Endometrium (tissue), 2 donors: ENCODE results near the gene SCN2B.

Experiments used
- FAIRE-seq: peaks from 2 replicates; lab custom pipeline; 2012; peaks lifted over from hg19 to GRCh38; lab: Jason Lieb, UNC
- donor health status: control.
- donor health status: control.

The SCN2B gene

GRCh38 chr11:118153976-118154375 lies 22.5 kb downstream of the SCN2B start:
- FAIRE-seq = no peak

DNA sequence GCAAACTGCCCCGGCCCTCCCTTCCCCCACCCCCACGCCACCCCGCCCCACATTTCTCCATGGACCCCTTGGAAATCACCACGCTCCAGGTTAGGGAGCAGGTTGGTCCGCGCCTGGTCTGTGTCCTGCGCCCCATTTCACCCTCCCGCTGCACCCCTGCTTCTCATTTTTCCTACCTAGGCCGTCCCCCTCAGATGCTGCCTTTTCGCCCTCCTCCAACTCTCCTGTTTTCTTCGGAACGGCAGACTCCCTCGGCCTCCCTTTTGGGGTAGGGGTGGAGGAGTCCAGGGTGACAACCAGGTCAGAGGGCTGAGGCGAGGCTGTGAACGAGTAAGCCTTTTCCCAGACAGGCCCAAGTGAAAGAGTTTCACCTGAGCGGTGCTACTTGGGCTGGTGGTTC lies 22.9 kb downstream of the SCN2B start:
- FAIRE-seq = no peak

DNA sequence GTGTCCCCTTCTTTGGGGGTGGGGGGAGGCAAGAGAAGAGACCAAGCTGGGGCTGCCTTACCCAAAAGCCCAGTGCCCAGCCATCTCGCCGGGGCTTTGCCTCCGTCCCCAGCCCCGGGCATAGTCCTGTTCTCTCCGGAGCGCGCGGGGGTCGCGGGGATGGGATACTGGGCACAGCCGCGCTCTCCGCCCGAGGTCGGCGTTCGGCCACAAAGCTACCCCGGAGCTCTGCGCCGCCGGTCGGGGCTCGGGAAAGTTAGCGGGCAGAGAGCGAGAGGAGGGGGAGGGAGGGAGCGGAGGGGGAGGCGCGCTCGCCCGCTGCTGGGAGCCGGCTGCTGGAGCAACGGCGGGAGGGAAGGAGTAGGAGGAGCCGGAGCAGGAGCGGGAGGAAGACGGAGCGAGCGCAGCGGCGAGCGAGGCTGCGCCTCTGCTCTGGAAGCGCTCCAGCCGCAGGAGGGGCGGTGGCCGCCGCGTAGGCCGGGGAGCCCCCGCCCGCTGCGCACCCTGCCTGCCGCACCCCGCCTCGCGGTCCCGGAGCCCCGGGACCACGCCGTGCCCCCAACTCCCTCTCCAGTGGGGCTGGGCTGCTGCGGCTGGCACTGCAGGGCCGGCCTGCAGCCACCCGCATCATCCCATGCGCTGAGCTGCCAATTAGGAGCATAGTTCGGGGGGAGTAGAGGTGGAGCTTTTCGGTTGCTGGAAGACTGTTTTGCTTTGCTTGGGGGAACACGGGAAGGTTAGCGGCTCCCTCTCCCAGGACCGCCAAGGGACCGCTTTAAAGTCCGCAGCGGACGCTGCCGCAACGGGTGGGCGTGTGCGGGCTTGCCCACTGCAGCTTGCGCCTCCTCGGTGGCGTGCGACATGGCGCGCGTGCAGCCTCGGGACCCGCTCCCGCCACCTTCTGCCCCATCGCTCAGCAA lies 23.6 kb downstream of the SCN2B start, which contains the start of gene SCN4B:
Gene SCN4B, minus strand, starts transcription at position 272 of the 920 bp plus-strand sequence. Its CDS starts 150 bp downstream, at position 122.
- FAIRE-seq = no peak

DNA sequence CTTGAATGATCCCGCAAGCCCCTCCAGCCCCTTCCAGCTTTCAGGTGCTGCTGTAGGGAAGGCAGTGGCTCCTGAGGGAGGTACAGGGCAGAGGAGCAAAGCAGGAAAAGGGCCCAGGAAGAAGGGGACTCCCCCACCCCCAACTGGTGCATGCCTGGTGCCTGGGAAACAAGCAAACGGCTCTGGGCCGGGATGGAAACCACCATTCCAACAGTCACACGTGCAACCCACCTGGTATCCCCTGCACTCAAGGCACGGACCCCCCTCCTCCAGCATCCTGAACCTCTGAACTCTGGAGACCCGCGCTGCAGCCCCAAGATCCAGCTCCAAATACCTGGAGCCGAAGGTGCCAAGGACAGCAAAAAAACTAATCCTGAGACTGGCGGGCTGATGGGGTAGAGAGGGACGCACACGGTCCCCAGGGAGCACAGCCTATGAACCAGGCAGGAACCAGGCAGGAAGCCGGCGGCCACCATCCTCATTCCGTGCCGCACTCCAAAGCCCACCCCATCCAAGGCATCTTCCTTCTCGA lies 24.4 kb downstream of the SCN2B start:
- FAIRE-seq = no peak

DNA sequence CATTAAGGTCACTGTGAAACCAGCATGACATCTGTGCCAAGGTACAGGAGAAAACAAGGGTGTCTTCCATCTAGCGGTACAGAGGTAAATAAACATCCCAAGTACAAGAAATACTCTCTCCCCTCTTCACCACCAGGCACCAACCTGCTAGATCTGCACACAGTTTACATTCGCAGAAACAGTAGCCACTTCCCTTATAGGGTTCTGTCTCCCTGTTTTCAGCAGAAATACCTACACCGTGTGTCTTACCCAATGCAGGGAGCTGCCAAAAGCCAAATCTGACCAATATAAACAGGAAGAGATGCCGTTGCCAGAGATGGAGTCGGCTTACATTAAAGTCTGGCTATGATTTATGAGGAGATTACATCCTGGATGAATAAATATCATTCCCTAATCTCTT lies 25.0 kb downstream of the SCN2B start:
- FAIRE-seq = no peak

DNA sequence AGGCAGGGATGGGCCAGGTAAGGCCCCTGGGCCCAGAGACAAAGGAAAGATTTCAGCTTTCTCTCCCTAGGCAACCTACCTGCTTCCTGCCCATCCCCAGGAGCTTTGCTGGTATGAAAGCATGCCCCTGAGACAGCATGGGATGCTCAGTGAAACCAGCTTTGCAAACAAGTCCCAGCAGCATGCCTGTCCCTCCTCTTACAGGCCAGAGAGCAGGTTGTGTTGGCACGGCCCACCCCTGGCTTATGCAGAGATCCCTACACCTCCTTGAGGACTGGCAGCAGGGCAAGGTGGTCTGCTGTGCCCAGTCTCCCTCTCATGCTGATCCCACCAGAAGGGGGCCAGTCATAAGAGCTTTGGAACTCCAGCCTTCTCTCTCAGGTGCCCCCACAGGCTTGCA lies 26.9 kb downstream of the SCN2B start:
- no peak for FAIRE-seq

- no peak for FAIRE-seq
Measured at GRCh38 chr11:118148856-118149255, 27.6 kb downstream of the SCN2B start.

- FAIRE-seq = no peak
Measured at GRCh38 chr11:118148240-118148639, 28.2 kb downstream of the SCN2B start.

DNA sequence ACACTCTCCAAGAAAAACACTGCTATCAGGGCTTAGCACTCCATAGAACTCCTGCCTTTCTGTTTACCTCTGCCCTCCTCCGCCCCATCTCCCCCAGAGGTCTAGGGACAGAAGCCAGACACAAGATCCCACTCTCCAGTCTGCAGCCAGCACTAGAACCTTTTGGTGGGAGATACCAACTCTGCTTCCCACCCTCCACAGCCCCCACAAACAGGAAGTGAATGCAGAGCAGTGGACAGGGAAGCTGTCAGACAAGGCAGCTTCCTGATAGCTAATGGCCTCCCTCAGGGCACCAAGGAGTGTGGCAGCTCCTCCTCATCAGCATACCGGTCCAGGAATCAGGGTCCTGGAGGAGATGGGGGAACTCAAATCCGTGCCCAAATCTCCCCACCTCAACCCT lies 28.9 kb downstream of the SCN2B start:
- FAIRE-seq = no peak

- FAIRE-seq = no peak
Measured at GRCh38 chr11:118146554-118146953, 29.9 kb downstream of the SCN2B start.

- no peak for FAIRE-seq
Measured at GRCh38 chr11:118145285-118146227, 30.9 kb downstream of the SCN2B start.

DNA sequence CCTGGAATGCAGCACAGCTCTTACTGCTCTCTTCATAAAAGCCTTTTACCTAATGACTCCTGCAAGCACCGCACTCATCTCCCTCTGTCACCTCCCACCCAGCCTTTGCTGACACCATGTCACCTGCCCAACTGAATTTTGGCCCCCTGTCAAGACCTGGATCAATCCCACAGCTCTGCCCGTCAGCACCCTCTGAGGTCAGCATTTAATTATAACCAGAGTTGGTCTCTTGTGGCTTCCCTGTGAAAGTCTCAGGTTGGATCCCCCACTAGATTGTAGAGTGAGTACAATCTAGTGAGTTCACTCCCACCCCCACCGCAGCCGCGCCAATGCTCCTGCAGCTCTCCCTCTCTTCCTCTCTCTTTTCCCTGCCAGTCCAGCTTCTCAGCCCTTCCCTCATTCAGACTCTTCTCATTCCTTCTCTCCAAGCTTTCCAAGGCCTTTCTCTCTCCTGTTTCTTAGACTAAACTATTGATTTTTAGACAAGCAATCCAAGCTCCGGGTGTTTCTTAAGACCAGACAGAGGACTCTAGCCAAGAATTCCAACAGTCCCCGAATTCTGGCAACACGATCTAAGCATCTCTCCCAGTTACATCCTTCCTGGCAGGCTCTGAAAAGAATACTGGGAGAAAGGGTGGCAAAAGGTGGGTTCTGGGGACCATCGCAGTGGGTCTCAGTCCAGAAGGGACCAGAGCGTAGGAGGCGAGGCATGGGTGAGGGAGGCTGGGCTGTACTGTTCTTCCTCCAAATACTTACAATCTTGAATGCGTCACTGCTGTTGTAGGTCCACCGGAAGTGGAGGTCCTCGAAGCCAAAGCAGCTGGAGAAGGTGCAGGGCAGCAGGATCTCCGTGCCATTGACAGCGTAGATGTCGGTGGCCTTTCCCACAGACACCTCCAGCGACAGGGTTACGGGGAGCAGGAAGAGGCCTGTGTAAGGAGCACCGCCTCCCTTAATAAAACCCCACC lies 31.9 kb downstream of the SCN2B start:
- no peak for FAIRE-seq

GRCh38 chr11:118143661-118144185 lies 32.7 kb downstream of the SCN2B start:
- no peak for FAIRE-seq

DNA sequence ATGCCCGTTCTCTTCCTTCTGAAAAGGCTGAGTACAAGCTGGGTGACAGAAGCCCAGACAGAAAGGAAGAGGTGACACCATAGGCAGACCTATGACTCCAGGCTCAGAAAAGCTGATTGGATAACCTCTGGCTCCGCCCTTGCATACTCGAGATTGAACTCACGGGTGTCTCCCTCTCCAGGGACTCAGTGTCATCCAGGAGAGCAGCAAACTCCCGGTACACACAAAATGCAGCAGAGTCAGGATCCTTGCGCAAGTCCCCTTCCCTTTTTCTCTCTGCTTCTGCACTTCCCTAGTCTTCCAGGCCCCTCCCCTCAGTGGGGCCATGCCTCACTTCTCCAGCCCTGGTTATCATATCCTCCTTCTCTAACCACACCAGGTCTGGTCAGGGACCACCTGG lies 33.6 kb downstream of the SCN2B start:
- FAIRE-seq = no peak

DNA sequence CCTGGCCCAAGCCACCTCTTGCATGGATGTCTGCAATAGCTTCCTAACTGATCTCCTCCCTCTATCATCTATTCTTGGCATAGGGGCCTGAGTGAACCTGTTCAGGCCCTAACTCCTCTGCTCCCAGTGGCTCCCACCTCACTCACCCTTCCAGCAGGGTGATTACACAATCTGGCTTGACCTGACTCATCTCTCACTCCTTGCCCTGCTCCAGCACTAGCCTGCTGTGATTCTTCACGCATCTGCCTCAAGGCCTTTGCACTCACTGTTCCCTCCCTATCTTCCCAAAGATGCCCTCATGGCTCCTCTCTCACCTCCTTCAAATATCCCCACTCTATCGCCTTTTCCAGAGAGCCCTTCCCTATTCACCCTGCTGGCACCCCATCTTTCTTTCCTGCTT lies 34.4 kb downstream of the SCN2B start:
- FAIRE-seq = no peak

DNA sequence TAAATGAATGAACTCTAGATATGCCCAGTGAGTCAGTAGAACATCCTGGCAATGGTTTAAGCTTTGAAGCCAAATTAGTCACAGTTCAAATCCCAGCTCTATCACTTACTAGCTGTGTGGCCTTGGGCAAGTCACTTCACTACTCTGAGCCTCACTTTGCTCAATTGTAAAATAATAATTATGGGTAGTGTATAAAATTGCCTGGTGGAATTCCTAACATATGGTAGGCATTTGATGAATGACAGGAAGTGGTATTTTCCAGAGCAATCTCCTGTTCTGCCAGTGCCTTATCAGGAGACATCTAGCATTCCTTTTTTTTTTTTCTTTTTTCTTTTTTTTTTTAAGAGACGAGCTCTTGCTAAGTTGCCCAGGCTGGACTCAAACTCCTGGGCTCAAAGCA lies 36.9 kb downstream of the SCN2B start:
- no peak for FAIRE-seq

DNA sequence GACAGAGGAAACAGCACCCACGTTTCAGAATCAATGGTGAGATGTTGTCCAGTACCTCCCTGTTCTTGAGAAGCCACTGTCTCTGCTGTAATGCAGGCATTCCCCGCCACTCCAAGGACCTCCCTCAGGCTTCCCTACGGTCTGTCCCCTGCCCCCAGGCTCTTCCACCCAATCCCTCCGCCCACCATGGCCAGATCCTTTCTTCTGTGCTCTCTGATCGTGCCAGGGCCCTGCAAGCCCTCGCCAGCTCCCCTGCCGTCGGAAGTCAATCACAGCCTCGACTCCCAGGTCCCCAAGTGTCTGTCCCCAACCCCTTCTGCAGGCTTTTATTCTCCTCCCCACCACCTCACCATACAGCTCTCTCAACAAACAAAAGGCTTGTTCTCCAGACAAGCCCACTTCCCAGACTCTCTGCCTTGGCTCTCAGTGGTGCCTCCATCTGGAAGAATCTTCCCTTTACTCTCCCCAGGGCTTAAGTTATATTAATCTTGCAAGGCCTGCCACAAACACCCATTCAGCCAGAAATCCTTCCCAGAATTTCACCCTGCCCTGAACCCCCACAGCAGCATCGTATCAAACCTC lies 37.5 kb downstream of the SCN2B start:
- no peak for FAIRE-seq

DNA sequence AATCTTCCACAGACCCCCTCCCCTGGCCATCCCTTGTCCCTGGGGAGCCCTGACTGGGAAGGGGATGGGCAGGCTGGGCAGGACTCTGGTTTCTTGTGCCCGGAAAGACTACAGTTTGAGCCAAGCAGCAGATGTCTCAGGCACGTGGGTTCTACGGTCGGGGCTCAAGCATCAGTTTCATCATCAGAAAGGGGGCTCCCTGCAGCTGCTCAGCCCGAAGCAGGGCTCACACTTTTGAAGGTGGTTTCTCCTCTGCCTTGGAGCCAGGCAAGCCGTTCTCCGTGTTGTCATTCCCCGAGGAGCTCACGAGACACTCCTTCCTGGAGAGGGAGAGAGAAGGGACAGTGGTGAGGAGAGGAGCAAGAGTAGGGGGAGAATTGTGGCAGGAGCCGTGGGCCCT lies 39.6 kb downstream of the SCN2B start:
- no peak for FAIRE-seq

GRCh38 chr11:118136341-118136740 lies 40.1 kb downstream of the SCN2B start:
- FAIRE-seq = no peak

DNA sequence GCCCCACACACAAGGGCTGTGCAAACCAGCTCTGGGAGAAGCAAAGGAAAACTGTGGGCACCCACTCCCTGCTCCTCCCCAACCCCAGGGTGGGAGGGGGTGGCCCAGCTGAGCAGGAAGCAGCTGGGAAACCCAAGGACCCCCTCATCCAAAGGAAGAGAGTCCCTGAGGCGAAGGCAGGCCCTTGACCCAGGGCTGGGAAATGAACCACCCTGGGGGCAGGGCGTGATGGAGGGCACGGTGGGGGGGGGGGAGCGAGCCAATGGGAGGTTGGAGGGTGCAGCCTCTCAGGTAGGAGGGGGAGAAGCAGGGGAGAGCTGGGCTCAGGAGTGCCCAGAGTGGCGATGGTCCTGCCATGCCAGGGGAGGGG lies 40.7 kb downstream of the SCN2B start:
- no peak for FAIRE-seq
